Measurements from ENCODE around the gene SAP130.

Gene SAP130

GRCh38 chr2:128026448-128027277 lies 1.2 kb downstream of the SAP130 start:
- no peak for DNase-seq (ENCODE audit: low spot score)

DNA sequence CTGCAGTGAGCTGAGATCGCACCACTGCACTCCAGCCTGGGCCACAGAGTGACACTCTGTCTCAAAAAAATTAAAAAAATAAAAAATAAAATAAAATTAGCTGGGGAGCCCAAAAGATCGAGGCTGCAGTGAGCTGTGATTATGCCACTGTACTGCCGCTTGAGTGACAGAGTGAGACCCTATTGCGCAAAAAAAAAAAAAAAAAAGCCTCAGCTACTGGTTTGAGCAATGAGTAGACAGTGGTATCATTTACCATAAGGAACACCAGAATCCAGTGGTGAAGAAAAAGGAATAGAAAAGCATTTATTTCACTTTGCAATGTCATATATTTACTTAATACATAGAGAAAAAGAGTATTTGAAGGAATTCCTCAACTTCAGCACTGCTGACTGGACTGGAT lies 3.0 kb downstream of the SAP130 start:
- DNase-seq (ENCODE audit: low spot score), result no peak

GRCh38 chr2:128017561-128017960 lies 10.3 kb downstream of the SAP130 start:
- no peak for DNase-seq (ENCODE audit: low spot score)

GRCh38 chr2:128016620-128017019 lies 11.2 kb downstream of the SAP130 start:
- DNase-seq (ENCODE audit: low spot score), result no peak

DNA sequence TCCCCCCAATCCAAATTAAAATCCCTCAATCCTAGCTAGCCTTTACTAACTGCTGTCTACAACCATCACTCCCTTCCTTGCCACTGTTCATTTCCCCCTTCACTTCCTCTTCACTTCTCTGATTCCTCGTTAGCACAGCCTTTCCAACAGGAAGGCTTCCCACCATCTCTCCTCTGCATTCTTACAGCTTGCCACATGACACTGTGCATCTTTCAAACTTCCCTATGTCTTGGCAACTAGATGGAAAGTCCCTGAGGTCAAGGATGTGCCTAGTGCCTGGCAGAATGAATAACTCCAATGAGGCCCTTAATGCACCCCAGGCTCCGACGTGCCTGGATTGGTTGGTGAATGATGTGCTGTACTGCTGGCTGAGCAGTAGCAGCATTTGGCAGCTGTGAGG lies 15.2 kb downstream of the SAP130 start:
- DNase-seq (ENCODE audit: low spot score), result no peak

DNA sequence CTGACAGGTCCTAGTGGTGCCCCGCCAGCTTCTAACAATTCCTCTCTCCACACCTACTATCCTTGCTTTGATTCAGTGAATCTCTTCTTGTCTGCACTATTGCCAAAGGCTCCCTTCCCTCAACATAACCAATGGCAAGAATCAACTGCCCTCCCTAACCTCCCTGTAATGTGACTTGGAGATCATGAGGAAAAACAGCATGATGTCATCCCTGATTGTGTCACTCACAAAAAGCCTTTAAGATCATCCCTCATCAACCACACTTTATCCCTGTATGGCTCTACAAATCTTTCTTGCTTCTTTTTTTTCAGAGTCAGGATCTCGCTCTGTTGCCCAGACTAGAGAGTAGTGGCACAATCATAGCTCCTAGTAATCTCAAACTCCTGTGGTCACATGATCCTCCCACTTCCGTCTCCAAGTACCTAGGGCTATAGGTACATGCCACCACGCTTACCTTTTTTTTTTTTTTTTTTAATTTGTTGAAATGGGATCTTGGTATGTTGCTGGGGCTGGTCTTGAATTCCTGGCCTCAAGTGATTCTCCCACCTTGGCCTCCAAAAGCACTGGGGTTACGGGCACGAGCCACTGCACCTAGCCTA lies 19.7 kb downstream of the SAP130 start:
- no peak for DNase-seq (ENCODE audit: low spot score)

DNA sequence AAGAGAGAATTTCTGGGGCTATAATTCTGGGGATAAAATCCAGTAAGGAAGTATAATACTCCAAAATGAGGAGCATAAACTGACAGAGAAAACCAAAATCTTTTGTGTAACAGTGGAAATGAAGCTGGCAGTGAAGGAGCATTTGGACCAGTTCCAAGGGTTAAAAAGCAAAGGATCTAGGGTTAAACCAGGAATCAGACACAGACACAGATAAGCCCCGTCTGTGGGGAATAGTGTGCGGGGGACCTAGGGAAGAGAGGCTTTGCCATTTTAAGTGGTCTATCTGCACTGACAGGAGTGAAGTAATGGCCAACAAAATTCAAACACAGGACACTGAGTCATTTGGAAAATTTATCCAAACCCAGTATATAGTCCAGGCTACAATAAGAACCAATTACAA lies 23.4 kb downstream of the SAP130 start:
- DNase-seq (ENCODE audit: low spot score), result no peak

GRCh38 chr2:128003463-128003862 lies 24.4 kb downstream of the SAP130 start:
- no peak for DNase-seq (ENCODE audit: low spot score)

DNA sequence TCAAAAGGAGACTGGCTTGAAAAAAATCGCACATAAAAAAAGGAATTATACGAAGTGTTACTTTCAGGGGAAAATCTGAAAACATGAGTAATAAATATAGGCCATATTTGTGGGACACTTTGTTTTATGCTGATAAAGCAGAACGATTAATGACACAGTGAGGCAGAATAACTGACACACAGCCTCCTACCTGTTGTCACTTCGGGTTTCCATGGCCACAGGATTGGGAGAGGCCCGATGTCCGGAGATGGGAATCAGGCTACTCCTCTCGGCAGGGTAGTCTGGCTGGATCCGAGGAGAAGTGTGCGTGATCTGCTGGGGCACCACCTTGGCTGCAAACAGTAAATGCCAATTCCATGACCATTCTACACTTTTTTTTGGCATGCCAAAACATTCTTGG lies 31.7 kb downstream of the SAP130 start:
- no peak for DNase-seq (ENCODE audit: low spot score)

GRCh38 chr2:127995725-127996124 lies 32.1 kb downstream of the SAP130 start:
- DNase-seq (ENCODE audit: low spot score), result no peak

- no peak for DNase-seq (ENCODE audit: low spot score)
These were observed 34.2 kb downstream of the SAP130 start for GRCh38 chr2:127993659-127994058.

DNA sequence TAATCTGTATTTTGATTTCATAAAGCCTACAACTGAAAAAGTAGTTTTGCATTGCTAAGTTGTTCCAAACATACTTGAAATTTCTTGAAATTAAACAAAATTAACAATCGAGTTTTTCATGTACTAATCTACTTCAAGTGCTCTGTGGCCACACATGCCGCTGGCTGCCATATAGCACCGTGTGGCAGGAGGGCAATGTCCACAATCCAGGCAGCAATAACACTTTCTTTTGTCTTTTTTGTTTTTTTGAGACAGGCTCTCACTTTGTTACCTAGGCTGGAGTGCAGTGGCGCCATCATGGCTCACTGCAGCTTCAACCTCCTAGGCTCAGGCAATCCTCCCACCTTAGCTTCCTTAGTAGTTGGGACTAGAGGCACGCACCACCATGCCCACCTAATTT lies 36.1 kb downstream of the SAP130 start:
- no peak for DNase-seq (ENCODE audit: low spot score)

GRCh38 chr2:127986548-127987079 lies 41.2 kb downstream of the SAP130 start:
- no peak for DNase-seq (ENCODE audit: low spot score)

GRCh38 chr2:127985735-127986134 lies 42.1 kb downstream of the SAP130 start:
- DNase-seq (ENCODE audit: low spot score), result no peak

DNA sequence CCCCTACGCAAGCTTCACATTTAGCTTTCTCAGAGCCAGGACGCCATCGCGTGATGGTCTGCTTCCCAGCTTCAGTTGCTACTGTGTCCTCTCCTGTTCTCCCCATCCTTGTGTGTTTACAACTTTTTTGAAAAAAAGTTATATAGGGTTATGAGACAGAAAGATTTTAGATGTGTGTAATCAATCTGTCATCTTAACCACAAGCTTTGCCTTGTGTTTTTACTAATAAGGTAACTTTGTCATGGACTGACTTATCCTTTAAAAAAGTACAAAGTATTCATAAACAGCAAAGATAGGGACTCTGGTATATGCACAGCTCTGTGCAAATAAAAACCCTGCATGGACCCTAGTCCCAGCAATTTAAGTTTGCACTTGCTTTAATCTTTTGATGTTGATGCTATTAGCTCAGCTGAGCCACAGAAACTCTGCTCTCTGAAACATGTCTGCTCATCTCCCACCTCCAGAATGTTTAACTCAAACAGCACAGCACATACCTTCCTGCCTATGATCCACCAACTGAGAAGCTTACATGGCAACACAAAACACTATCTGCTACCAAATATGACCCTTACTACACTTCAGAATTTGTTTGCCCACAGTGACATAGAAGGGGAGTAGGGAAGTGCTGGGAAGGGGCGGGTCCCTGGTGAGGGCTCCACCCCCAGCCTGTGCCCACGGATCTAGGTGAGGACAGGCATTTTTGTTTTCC lies 42.7 kb downstream of the SAP130 start:
- no peak for DNase-seq (ENCODE audit: low spot score)

- no peak for DNase-seq (ENCODE audit: low spot score)
These were observed 43.3 kb downstream of the SAP130 start for GRCh38 chr2:127984551-127984950.

GRCh38 chr2:127969446-127969845 lies 58.4 kb downstream of the SAP130 start:
- no peak for DNase-seq (ENCODE audit: low spot score)

DNA sequence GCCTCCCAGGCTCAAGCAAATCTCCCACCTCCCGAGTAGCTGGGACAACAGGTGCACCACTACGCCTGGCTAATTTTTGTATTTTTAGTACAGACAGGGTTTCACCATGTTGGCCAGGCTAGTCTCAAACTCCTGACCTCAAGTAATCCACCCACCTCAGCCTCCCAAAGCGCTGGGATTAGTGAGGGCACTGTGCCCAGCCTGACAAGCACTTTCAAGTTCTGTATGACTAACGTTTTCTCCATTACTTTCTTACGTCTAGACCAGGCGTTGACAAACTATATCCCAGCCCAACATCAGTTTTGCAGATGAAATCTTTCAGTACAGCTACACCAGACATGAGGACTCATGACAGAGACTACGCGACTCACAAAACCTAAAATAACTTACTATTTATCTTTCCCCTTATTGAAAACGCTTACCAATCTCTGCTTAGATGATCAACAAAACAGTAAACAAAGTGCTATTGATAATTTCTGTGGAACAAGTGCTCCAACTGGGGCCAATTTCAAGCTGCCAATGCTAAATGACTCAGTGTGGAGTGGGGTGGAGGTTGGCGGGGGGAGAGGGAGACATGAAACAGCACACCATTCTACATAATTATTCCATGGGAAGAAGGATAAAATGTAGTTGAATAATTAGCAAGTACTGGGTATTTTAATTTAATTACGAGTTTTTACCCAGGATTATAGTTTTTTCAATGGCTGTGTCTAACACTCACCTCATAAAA lies 59.1 kb downstream of the SAP130 start:
- DNase-seq (ENCODE audit: low spot score), result no peak

GRCh38 chr2:127961729-127962128 lies 66.1 kb downstream of the SAP130 start:
- DNase-seq (ENCODE audit: low spot score), result no peak

GRCh38 chr2:127957240-127957639 lies 70.6 kb downstream of the SAP130 start:
- DNase-seq (ENCODE audit: low spot score), result no peak

DNA sequence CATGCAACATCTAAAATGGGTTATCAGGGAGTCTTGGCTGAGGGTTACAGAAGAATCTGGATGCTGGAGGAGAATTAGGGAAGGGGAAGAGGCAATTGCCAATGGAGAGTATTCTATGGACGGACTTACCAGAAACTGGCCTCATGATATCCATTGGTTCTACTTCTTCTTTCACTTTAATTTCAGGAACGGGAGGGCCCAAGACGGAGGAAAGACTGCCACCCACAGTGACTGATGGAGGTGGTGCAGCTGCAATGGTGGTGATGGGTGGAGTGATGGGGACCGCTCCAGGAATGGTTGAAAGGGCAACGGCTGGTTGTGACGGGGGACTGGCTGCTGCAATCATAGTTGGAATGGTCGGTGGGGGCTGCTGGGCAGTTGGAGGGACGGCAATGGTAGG lies 73.0 kb downstream of the SAP130 start:
- no peak for DNase-seq (ENCODE audit: low spot score)

- DNase-seq (ENCODE audit: low spot score), result no peak
These were observed 74.0 kb downstream of the SAP130 start for GRCh38 chr2:127953849-127954248.

All from HuH-7.5 (cell line).